K562 (cell line): ENCODE results near the gene AFF2. TPM values are rescaled to one million over a fixed set of nuclear protein-coding genes. Genes with fewer than 3 reads are reported as not detected.

Experiments
- POU5F1 ChIP-seq: fragments of 150-350 bp; IDR thresholded peaks from 2 replicates; pipeline ENCODE4 v1.6.1; 2014; ENCODE audit warnings: borderline replicate concordance, low read length, low read depth, mild to moderate bottlenecking; ENCODE audit not compliant: partially characterized antibody
- RCOR1 ChIP-seq, 2 experiments: IDR thresholded peaks; 2 replicates each; pipeline ENCODE4 v1.6.1; 2012; ENCODE audit warnings: low read depth in 2 of 2, low read length in 2 of 2, borderline replicate concordance in 1 of 2, improper control_type of control experiment in 1 of 2
- SUPT5H ChIP-seq: fragments of 450-650 bp; IDR thresholded peaks from 2 replicates; pipeline ENCODE4 v1.6.1; 2016
- polyA plus RNA-seq, 8 experiments: library from polyadenylated mRNA; depleted of rRNA in 4 of 8; stranded (reverse) in 5 of 8; unstranded in 3 of 8; fragments of >200 nt; fragmentation: Nextera tagmentation in 2 of 8; fragmentation: Illumina TruSeq in 1 of 8; extraction: Ambion mirVana in 2 of 8; extraction: Trizol in 1 of 8; gene quantifications; 2 replicates each; pipeline versions ENCODE4 v1.2.1 to v1.2.3, GENCODE V29; 2011 to 2014; ENCODE audit warnings: inconsistent platforms in 1 of 8, missing spikeins in 1 of 8
- total RNA-seq, 7 experiments: library from RNA; depleted of rRNA in 6 of 7; stranded (reverse); fragments of >200 nt in 6 of 7; fragmentation: Illumina TruSeq in 2 of 7; extraction: Trizol in 2 of 7; gene quantifications; 2 replicates each; pipeline versions ENCODE4 v1.2.1 to v1.2.3, GENCODE V29; 2011 to 2021; ENCODE audit warnings: low replicate concordance in 1 of 7
- TF ChIP-seq, protein P1 (sequence below): fragments of 150-350 bp; IDR thresholded peaks from 2 replicates; pipeline ENCODE4 v1.6.1; 2014; ENCODE audit warnings: low read depth, mild to moderate bottlenecking, low read length, borderline replicate concordance
- TF ChIP-seq, protein P2 (sequence below): fragments of 200-400 bp; formaldehyde crosslinking; IDR thresholded peaks from 2 replicates; pipeline ENCODE4 v1.6.1; 2017; ENCODE audit warnings: mild to moderate bottlenecking, low read depth, low read length, moderate library complexity

Gene AFF2
- total and polyA plus RNA-seq, 9 of the 15 experiments (the other 6 are each of a cell fraction or from before 2014, with no cell fraction given): 0.01 to 0.20 (median 0.07) TPM

DNA sequence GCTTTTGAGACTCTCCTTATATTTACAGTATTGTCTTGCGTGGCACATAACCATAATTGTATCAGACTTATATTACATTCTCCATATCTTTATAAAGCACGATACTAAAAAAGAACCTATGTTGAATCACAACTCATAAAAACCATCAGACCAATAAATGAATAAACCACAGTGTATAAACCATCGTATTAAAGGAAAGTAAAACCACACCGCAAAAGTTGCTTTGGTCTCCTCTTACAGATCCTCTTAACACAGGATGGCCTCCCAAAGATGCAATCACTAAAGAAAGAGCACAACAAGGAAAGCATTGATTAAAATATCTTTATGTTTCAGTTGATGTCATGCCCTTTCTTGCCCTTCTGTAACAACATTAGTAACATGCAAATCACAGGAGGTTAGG is 437.9 kb downstream of the AFF2 start (continued):
- TF ChIP-seq POU5F1 (no peak), SUPT5H (no peak), RCOR1 (IDR thresholded peaks at IDR 0.05; ENCODE audit: borderline replicate concordance in 1 of 2, low read depth in 2 of 2, low read length in 2 of 2) (no peak)
- TF ChIP-seq, protein P1, sequence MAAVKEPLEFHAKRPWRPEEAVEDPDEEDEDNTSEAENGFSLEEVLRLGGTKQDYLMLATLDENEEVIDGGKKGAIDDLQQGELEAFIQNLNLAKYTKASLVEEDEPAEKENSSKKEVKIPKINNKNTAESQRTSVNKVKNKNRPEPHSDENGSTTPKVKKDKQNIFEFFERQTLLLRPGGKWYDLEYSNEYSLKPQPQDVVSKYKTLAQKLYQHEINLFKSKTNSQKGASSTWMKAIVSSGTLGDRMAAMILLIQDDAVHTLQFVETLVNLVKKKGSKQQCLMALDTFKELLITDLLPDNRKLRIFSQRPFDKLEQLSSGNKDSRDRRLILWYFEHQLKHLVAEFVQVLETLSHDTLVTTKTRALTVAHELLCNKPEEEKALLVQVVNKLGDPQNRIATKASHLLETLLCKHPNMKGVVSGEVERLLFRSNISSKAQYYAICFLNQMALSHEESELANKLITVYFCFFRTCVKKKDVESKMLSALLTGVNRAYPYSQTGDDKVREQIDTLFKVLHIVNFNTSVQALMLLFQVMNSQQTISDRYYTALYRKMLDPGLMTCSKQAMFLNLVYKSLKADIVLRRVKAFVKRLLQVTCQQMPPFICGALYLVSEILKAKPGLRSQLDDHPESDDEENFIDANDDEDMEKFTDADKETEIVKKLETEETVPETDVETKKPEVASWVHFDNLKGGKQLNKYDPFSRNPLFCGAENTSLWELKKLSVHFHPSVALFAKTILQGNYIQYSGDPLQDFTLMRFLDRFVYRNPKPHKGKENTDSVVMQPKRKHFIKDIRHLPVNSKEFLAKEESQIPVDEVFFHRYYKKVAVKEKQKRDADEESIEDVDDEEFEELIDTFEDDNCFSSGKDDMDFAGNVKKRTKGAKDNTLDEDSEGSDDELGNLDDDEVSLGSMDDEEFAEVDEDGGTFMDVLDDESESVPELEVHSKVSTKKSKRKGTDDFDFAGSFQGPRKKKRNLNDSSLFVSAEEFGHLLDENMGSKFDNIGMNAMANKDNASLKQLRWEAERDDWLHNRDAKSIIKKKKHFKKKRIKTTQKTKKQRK: no peak
- TF ChIP-seq, protein P2, sequence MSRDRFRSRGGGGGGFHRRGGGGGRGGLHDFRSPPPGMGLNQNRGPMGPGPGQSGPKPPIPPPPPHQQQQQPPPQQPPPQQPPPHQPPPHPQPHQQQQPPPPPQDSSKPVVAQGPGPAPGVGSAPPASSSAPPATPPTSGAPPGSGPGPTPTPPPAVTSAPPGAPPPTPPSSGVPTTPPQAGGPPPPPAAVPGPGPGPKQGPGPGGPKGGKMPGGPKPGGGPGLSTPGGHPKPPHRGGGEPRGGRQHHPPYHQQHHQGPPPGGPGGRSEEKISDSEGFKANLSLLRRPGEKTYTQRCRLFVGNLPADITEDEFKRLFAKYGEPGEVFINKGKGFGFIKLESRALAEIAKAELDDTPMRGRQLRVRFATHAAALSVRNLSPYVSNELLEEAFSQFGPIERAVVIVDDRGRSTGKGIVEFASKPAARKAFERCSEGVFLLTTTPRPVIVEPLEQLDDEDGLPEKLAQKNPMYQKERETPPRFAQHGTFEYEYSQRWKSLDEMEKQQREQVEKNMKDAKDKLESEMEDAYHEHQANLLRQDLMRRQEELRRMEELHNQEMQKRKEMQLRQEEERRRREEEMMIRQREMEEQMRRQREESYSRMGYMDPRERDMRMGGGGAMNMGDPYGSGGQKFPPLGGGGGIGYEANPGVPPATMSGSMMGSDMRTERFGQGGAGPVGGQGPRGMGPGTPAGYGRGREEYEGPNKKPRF: no peak
